HG02970 (cell line): ENCODE data around the gene ATP5F1B.
"Not testable (repeated sequence)": the region's sequence is repeated elsewhere in the genome, so short reads cannot be mapped to it uniquely, and the experiment has no call there.

Experiments used
- ATAC-seq: cut with Tn5 transposase; IDR thresholded peaks from one replicate; pipeline ENCODE4 v1.9.1; 2021; ENCODE audit warnings: mild to moderate bottlenecking, moderate library complexity, moderate number of reproducible peaks; ENCODE audit not compliant: unreplicated experiment, low FRiP score

Gene ATP5F1B

DNA sequence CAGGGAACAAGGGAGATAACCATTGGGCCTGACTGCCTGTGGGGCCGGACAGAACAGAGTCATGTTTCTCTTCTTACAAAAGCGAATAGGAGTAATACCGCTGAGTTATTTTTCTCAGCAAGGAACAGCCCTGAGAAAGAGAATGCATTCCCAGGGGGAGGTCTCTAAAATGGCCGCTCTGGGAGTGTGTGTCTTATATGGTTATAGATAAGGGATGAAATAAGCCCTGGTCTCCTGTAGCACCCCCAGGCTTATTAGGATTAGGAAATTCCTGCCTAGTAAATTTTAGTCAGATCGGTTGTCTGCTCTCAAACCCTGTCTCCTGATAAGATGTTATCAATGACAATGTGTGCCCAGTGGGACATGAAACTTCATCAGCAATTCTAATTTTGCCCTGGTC lies 8.0 kb upstream of the ATP5F1B start:
- not testable (repeated sequence) for ATAC-seq

DNA sequence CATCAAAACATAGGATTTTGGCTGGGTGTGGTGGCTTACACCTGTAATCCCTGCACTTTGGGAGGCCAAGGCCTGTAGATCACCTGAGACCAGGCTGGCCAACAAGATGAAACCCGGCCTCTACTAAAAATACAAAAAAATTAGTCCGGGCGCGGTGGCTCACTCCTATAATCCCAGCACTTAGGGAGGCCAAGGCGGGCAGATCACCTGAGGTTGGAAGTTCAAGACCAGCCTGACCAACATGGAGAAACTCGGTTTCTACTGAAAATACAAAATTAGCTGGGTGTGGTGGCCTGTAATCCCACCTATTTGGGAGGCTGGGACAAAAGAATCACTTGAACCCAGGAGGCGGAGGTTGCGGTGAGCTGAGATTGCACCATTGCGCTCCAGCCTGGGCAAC lies 2.2 kb upstream of the ATP5F1B start:
- not testable (repeated sequence) for ATAC-seq

DNA sequence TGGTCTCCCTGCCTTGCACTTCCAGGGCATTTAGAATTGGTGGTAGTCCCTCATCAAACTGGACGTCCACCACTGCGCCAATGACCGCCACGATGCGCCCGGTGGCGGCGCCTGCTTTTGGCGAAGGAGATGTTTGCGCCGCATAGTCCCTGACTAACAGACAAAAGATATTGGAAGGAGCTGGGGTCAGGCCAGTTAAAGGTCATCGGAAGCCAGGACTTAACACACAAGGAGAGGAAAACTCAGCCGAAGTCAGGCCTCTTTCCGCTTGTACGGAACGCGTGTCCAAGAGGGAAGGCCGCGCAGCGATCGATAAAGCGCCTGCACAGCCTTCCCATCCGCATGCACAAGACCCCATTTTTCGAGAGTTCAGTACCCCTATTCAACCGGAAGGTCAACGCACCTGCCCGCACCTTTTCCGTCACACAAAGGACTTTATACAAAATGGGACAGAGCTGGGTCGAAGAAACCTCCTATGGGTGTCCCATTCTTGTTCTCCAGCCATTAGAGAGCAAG lies 525 bp downstream of the ATP5F1B start:
- no peak for ATAC-seq

DNA sequence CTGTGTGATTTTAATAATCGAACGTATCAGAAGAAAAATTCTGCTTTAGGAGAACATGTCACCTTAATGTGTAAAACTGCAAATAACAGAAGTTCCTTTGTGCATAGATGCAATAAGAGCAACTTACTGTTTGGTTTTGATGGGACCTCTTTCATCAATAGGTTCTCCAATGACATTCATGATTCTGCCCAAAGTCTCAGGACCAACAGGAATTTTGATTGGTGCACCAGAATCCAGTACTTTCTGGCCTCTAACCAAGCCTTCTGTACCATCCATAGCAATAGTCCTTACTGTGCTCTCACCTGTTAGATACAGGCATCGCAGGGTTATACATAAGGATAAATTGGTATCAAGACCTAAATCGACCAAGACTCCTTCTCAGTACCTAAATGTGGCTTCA lies 1.1 kb downstream of the ATP5F1B start:
- no peak for ATAC-seq

DNA sequence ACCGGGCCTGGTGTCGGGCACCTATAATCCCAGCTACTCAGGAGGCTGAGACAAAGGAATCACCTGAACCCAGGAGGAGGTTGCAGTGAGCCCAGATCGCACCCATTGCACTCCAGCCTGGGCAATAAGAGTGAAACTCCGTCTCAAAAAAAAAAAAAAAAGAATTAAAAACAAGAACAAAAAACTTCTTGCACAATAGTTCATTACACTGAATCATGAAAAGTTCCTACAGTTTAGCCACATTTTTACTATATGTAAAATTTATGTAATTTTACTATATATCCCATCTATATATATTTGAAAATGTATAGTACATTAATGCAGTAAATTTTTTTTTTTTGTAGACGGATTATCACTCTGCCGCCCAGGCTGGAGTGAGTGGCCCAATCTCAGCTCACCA lies 4.6 kb downstream of the ATP5F1B start:
- no peak for ATAC-seq

DNA sequence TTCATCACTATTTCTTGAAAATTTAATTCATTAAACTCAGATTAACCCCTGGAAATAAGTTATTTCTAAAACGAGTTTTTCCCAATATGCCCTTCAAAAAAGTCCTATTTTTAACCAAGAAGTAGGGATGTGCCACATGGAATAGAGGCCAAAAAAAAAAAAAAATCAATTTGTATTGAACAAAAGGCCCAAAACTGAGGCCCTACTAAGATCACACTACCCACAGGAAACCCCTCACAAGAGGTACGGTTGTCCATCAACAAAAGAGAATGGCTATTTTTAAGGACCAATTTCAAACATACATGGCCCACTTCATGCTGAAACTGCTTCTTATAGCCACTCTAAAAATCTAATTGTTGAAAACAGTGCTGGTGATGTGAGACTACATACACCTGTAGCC lies 8.2 kb downstream of the ATP5F1B start:
- ATAC-seq, result no peak

DNA sequence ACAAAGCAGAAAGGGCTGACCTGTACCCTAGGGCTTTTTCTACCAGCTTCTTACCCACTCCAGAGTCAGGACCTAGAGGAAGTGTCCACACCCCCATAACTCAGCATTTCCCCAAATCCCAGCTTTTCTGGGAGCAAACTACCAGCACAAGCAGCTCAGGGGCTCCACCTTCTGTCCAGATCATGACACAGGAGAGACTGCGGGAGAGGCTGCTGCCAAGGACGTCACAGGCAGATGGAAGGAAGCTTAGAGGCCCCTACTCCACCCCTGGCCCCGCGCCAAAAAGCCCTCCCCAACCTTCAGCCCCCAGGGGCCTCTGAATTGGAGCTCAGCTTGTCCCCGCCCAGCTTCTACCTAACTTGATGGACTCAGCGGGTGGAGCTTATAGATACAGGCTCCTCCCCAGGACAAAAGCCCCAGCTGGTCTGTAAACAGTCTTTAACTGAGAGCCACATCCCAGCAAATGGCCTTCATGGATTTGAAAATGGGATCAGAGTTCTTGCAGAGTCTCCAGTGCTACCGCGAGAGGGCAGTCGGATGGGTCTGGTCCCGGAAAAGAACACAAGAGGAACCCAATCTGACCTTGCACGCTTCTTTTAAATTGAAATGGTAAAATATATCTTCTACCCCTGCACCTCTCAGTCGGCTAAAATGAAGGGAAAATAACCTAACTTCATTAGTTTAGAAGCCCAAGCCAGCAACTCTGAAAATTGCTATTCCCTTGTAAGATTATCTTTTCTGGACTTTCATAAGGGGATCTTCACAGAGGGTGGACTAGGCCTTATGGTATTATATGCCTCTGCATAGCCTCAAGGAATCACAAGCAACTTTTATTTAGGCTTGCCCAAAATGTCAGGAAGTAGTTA lies 8.9 kb downstream of the ATP5F1B start:
- ATAC-seq, result peak; percentile 43

DNA sequence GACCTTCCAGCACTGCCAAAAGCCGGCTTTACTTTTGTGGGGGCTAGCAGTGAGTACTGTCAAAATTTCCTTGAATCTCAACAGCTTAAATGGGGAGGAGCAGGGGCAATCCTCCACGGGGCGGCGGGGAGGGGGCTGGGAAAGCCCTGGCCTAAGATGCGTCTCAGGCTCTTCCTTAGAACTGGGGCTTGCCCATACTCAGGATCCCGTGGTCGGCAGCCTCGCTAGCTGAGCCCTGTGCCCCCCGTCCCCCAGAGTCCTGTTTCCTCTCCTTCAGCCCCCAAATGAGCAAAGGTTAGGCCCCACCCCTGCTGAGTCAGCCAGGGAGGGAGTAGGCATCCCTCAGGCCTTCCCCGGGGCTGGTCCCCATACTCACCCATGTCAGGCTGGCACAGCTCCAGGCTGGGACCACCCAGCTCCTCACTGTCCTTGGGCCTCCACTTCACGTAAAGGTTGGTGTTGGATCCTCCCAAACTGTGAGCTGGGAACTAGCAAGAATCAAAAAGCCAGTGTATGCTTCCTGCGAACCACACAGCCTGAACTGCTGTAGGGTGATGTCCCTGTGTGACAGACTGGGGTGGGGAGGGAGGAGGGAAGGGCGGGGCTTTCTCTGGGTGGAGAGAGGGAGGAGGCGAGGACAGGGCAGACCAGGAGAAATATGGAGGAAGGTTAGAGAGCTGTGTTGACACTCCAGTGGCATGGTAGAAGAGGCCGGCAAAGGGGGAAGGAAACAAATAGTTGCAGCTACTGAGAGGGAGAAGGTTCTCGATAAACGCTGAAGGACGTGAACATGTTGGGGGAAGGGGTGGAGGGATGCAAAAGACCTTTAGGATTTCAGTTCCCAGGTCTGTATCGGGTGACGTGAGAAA lies 9.7 kb downstream of the ATP5F1B start:
- peak; percentile 32 for ATAC-seq

DNA sequence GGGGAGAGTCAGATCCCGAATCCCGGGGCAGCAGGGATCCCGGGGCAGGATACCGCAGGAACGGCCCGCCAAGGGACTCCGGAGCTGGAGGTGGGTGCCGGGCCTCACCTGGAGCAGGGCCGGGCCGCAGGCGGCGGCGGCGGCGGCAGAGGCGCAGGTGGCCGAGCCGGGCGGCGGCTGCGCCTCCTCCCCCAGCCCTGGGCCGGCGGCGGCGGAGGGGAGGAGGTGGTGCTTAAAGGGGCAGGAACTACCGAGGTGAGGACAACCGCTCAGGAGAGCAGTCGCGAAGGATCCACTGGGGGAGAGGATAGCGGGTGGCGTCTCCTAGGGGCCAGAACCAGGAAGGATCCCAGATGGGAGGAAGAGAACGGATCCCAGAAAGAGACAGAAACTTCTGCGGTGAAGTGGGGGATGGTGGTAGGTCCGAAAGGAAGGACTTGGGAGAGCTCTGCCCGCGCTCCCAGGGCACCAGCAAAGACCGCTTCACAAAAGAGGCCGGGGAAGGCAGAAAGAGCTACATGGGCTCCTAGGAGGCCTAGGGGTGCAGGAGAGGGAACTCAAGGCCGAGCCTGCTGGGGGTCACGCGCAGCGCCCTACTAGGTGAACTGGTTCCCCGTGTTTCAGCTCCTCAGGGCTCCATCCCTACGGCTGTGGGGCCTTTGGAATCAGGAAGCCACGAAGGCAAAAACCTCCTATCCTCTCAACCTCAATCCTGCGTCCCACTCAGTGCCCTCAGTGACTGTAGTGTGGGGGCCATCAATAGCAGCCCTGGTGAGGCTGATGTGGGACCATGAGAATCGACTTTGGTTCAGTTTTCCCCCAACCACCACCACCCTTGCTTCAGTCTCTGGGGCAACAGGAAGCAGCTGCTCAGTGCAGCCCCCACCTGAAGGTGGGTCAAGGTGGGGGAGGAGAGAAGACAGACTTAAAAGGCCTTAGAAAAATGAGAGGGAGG lies 10.7 kb downstream of the ATP5F1B start:
- no peak for ATAC-seq

DNA sequence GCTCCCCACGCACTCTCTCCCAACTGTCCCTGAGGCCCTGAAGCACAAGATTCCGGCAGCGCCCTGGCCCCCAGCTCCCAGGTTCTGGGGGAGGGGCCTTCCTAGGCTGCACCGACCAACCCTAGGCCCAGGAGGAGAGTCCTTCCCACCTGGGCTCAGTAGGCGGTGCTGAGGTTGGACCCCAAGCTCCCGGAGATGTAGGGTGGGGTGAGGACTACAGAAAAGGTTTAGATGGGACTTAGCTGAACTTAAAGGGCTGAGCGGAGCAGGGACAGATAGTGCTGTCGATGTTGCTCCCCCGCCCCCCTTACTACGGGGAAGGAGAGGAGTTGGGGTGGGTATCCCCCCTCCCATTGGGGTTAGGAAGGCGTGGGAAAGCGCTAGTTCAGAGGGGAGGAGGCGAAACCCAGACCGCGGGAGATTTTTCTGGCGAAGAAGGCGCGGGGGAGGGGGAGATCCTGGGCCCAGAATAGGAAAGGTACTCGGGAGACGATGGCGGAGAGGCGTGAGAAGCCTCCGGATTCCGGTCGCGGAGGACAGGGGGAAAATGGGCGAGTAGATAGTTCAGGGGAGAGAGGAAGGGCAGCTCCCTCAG lies 11.4 kb downstream of the ATP5F1B start:
- no peak for ATAC-seq

DNA sequence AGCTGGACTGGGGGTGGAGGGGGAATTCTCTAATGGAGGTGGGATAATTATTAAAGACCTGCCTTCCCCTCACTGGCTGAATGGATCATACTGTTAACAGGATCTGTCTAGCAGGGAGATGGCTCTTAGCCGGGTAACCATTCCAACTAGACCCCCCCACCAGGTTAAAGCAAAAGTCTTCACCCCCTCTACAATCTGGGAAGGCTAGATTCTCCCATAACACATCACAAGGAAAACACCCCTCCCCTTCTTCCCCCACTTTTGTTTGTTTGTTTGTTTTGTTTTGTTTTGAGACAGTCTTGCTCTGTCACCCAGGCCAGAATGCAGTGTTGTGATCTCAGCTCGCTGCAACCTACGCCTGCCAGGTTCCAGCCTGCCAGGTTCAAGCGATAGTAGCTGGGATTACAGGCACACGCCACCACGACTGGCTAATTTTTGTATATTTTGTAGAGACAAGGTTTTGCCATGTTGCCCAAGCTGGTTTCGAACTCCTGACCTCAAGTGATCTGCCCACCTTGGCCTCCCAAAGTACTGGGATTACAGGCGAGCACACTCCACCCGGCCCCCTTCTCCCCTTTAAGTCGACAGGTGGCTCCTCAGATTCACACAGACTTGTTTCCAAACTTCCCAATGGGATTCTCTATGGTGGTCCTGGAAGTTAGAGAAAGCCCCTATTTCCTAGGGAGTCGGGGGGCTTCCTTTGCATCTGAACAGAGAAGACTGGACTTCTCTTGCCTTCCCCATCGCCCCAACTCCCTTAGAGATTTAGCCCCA lies 12.1 kb downstream of the ATP5F1B start:
- ATAC-seq, result no peak

DNA sequence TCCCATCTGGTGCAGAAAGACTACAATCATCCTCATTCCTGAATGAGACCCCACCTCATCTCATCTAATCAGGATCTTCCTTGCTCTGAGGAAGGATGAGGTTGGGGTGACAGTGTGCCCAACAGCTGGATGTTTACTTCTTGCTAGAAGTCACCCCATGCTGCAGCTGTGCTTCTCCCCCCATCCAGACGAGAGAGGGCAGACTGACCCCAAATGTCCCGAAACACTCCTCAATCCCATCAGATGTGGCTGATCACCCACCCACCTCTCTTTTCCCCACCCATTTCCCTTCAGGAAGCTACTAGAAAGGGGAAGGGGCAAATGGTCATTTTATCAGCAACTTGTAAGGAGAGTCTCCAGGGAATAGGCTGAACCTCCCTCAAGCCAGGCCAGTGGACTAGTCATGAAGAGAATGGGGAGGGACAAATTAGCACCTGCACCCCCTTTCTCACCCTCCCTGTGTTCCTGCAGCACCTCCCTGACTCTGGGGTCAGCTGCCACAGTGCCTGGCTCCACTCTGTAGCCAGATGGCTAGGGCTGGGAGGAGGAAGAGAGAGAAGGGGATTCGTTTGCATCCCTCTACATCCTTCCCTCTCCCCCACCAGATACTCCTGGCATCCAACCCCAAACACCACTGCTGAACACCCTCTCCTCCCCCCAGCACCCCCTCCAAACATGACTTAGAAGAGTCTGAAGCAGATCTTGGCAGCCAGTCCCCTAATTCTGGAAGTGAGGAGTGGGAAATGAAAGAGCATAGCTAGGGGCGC lies 12.9 kb downstream of the ATP5F1B start:
- no peak for ATAC-seq

DNA sequence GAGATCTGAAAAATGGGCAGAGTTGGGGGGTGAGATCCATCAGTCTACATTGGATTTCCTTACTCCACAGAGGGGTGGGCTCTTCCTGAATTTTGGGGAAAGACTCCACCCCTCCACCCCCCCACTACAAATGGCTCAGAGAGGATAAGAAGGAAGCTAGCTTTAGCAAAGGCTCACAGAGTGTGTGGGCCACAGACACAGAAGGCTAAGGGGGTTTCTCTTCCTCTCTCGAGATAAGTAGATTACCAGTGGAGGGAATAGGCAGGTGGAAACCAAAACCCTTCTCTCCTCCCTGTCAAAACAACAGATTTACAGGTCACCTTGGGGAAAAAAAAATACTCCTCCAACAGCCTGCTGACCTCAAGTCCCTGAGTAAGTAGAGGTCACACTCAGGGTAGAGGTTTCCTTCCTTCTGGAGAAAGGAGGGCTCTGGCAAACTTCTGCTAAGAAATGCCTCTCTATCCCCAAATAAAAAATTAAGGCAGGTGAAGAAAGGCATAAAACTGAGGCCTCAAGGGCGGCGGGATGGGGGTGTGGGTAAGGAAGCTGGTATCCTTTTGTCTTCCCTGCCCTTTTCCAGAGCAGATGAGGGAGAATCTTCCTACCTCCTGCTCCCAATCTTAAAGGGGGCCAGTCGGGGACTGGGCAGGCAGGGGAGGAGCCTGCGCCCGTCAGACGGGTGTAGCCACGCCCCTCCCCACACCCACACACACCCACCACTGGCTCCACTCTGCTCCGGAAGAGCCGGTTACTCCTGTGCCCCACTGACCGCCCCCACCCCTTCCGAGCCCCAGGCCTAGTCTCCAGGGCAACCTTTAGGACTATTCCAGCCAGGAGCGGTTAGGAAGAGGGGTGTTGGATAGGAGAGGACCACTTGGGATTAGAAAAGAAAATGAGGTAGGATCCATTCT lies 13.7 kb downstream of the ATP5F1B start:
- no peak for ATAC-seq

DNA sequence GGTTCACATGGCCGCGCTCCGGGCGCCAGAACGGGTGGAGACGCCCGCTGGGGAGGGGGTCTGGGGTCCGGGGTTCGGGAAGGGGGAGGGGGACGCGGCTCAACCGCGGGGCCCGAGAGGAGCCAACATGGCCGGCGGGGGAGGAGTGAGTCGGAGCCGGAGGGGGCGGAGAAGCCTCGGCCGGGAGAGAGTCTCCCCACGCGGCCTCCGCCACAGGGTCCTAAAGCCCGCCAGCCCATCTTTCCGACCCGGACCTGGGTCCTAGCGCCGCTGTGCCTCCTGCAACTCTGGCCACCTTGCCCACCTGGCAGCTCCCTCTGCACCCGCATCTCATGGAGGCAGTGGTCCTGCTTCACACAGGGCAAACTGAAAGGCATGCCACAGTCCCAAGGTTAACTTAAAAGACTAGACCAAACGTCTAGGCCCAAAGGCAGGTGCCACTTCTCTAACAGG lies 15.6 kb downstream of the ATP5F1B start, which contains the start of gene BAZ2A:
TSS of gene BAZ2A (minus strand) at position 147 of the 453 bp plus-strand sequence. CDS start 12,796 bp downstream, outside the sequence.
- ATAC-seq, result peak; percentile 51

DNA sequence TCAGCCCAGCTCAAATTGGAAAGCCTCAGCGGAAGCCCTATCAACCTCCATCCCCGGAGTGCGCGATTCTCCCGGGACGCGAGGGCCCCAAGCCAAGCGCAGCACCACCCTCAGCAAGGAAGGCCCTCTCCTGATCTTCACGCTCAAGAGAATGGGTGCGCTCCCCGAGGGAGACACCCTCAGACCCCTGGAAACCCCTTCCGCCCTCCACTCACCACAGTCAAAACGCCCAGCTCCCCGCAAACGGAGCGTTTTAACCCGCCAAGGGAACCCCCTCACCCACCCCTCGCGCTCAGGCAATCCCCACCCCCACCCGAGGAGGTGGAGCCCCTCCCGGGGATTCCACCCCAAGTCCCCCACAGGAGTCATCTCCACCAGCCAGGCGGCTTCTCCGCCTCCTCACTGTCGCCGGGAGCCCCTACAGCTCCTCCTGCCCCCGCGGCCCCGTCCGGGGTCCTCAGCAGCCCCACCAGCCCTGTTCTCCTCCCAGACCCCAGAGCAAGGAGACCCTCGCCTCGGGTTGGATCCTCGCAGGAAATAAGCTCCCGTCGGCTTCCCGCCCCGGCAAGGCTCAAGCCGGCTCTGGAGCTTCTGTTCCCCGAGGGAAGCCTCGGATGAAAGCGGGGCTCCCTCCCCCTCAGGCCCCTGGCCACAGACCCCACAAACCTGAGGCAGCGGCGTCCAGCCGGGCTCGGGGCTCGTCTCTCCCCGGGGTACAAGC lies 16.2 kb downstream of the ATP5F1B start:
- no peak for ATAC-seq

DNA sequence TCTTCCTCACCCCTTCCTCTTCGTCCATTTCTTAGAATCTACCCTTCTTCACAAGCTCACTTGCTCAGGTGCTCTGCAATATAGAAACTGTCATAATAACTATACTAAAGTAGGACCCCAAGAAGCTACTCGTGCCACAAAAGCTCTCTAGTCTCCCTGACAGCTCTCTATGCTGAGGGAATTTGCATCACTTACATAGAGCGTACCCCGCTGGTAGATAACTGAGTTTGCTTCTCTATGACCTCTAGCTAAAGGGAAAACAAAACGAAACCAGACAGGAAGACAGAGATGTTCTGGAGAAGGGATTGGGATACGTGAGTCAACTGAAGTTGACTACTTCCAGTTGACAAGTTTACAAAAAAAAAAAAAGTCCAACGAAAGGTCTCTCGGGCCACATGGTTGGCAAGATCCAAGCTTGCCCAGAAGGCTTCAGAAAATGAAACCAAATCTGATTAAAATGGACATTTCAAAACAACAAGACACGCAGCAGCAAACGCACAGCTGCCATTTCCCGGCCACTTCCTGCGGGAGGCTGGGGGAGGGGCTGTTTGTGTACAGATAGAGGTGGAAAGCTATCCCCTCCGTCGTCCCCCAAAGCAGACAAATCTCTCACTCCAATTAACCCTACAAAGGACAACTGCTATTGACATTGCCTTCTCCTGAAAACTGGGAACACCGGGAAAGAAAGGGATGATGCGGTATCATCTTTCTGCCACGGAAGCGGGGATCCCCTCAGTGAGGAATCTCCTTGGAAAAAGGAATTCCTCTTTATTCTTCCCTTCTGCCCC lies 16.9 kb downstream of the ATP5F1B start:
- no peak for ATAC-seq
